Parathyroid adenoma (tissue), 2 donors: ENCODE measurements around the gene ASB10.

Experiments used
- H2AFZ ChIP-seq: fragments of 300-600 bp; sonication (generic); one replicate; pipeline ENCODE4 v1.7.0; 2017; ENCODE audit warnings: antibody characterized with exemption, mild to moderate bottlenecking
- H3K27ac ChIP-seq: fragments of 300-600 bp; sonication (generic); one replicate; pipeline ENCODE4 v1.7.0; 2017
- H3K27me3 ChIP-seq: fragments of 300-600 bp; sonication (generic); one replicate; pipeline ENCODE4 v1.7.0; 2017; ENCODE audit warnings: low read length; ENCODE audit not compliant: control insufficient read depth, insufficient read depth
- H3K36me3 ChIP-seq: fragments of 300-600 bp; sonication (generic); one replicate; pipeline ENCODE4 v1.7.0; 2017; ENCODE audit warnings: low read length; ENCODE audit not compliant: control insufficient read depth, insufficient read depth
- H3K4me1 ChIP-seq: fragments of 300-600 bp; sonication (generic); one replicate; pipeline ENCODE4 v1.7.0; 2017; ENCODE audit warnings: control low read depth
- H3K4me2 ChIP-seq: fragments of 300-600 bp; sonication (generic); one replicate; pipeline ENCODE4 v1.7.0; 2017; ENCODE audit warnings: low read length
- H3K4me3 ChIP-seq: fragments of 300-600 bp; sonication (generic); one replicate; pipeline ENCODE4 v1.7.0; 2017; ENCODE audit warnings: low read depth, low read length
- H3K79me2 ChIP-seq: fragments of 300-600 bp; sonication (generic); one replicate; pipeline ENCODE4 v1.7.0; 2017; ENCODE audit warnings: control low read depth
- H3K9ac ChIP-seq: fragments of 300-600 bp; sonication (generic); one replicate; pipeline ENCODE4 v1.7.0; 2017; ENCODE audit warnings: mild to moderate bottlenecking
- H3K9me3 ChIP-seq: fragments of 300-600 bp; sonication (generic); one replicate; pipeline ENCODE4 v1.7.0; 2017; ENCODE audit warnings: low read length; ENCODE audit not compliant: control insufficient read depth
- TF ChIP-seq, protein P1 (sequence below): fragments of 300-600 bp; sonication (generic); IDR thresholded peaks from one replicate; pipeline ENCODE4 v1.7.0; 2017; ENCODE audit warnings: antibody characterized with exemption, mild to moderate bottlenecking
- donor health status: primary hyperparathyroidism.

ASB10 gene

DNA sequence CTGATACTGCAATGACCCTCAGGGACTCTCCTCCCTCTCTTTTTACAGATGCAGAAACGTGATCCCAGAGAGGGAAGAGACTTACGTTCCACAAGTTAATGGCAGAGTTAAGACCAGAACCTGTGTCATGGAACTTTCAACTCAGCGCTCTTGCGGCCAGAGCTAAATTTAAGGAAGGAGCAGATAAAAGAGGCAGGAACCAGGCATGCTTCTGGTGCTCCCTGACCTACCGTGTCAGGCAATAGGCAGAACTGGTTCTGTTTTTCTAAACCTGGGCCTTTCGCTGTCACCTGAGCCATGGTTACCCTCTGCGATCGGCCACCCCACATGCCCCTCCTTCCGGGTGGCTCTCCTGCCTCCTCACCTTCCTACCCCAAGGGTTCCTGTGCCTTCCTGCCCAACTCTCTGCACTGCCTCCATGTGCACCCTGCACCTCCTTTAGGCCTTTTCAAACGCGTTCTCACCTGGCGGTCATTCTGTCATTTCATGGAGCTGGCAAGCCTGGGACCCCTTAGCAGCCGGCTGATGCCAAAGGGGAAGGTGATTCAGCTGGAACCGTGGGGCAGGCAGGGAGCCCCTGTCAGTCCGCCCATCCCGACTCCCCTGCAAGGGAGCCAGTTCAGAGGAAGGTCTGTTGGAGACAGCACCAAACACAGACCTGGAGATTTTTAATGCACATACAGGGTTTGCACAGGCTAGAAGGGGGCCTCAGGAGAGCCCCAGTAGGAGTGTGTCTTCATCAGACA, 11.8 kb downstream of the ASB10 start:
- H3K79me2 ChIP-seq = no peaks in the 10 kb centered on the region
- H3K9me3 ChIP-seq = no peaks in the 10 kb centered on the region
- H3K4me1 ChIP-seq = peaks cover 5% of the 10 kb centered on the region
- no peak overlapping the region for H3K27ac ChIP-seq
- no peak overlapping the region for H3K4me3 ChIP-seq
- H3K4me2 ChIP-seq = no peak overlapping the region
- TF ChIP-seq, protein P1, sequence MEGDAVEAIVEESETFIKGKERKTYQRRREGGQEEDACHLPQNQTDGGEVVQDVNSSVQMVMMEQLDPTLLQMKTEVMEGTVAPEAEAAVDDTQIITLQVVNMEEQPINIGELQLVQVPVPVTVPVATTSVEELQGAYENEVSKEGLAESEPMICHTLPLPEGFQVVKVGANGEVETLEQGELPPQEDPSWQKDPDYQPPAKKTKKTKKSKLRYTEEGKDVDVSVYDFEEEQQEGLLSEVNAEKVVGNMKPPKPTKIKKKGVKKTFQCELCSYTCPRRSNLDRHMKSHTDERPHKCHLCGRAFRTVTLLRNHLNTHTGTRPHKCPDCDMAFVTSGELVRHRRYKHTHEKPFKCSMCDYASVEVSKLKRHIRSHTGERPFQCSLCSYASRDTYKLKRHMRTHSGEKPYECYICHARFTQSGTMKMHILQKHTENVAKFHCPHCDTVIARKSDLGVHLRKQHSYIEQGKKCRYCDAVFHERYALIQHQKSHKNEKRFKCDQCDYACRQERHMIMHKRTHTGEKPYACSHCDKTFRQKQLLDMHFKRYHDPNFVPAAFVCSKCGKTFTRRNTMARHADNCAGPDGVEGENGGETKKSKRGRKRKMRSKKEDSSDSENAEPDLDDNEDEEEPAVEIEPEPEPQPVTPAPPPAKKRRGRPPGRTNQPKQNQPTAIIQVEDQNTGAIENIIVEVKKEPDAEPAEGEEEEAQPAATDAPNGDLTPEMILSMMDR = no peak
- H3K27me3 ChIP-seq = no peaks in the 10 kb centered on the region
- no peaks in the 10 kb centered on the region for H3K36me3 ChIP-seq
- no peak overlapping the region for H3K9ac ChIP-seq
- no peak overlapping the region for H2AFZ ChIP-seq

DNA sequence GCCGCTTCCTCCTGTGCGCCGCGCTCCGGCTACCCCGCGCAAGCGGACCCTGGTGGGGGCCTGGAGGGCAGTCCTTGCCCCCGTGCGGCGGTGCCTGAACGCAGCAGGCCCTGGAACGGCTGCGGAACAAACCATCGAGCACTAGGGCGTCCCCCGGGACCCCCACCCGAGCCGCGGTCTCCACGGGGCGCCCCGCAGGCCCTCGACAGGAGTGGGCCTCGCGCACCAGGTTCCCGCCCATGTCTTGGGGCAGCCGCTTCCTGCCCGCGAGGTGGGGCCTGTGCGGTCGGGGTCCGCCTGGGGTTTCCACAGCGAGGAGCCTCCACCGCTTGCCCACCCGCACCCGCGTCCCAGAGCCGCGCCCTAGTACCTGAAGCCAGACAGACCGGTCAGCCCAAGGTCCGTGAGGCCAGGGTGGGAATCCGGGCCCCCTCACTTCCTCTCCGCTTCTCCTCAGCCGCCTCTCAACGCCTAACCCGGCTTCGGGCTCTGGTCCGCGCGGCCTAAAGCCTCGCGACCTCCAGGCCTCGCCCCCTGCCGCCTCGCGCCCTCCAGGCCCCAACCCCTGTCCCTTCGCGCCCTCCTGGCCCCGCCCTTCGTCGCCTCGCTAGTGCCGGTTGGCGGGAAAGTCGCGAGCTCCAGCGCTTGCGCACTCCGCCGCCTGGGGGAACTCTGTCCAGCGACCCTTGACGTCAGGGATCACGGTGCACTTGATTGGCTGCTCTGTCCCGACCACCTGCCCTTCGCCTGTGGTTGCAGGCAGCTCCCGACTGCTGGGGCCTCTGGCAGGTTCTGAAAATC, 12.6 kb downstream of the ASB10 start:
- H3K27ac ChIP-seq = no peak overlapping the region
- TF ChIP-seq, protein P1 = no peak
- H3K36me3 ChIP-seq = no peaks in the 10 kb centered on the region
- no peak overlapping the region for H3K4me2 ChIP-seq
- no peak overlapping the region for H2AFZ ChIP-seq
- no peaks in the 10 kb centered on the region for H3K9me3 ChIP-seq
- no peaks in the 10 kb centered on the region for H3K27me3 ChIP-seq
- H3K9ac ChIP-seq = no peak overlapping the region
- H3K79me2 ChIP-seq = no peaks in the 10 kb centered on the region
- H3K4me3 ChIP-seq = no peak overlapping the region
- H3K4me1 ChIP-seq = peaks cover 5% of the 10 kb centered on the region

DNA sequence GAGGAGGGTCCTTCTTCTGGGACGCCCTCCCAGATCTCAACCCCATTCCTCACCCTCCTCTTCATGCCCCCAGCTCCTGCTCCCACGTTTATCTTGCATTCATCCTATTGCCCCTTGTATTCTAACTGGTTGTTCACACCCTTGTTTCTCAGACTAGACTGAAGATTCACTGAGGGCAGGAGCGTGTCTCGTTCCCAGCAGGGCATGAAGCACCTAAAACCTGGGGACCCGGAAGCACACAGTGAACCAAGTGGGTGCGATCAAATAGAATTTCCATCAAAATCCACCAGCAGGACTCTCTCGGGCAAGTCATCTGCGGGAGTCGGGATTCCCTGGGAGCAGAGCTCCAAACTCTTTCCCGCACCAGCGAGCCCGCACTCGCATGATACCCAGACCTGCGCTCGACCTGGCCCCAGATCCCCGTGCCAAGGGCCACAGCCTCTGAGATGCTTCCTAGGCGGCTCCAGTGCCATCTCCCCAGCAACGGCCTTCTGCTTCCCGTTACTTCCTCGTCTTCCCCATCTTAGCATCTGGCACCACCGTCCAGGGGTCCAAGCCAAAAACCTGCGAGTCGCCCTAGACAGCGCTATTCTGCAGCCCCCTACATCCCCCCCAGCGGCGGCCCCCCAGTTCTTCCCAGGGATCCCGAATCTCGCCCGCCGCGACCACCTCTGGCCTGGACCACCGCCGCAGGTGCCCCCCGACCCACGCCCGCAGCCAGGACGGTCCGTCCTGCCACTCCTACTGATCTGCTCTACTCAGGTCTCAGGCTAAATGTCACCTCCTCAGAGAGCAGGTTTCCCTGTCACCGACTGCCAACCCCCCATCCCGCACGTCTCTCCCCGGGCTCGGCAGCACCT, 13.4 kb downstream of the ASB10 start:
- no peaks in the 10 kb centered on the region for H3K27me3 ChIP-seq
- H3K4me2 ChIP-seq = no peak overlapping the region
- no peak overlapping the region for H3K4me3 ChIP-seq
- peaks cover 5% of the 10 kb centered on the region for H3K4me1 ChIP-seq
- no peaks in the 10 kb centered on the region for H3K79me2 ChIP-seq
- no peak overlapping the region for H3K9ac ChIP-seq
- no peak overlapping the region for H3K27ac ChIP-seq
- no peaks in the 10 kb centered on the region for H3K9me3 ChIP-seq
- TF ChIP-seq, protein P1 = no peak
- H2AFZ ChIP-seq = no peak overlapping the region
- H3K36me3 ChIP-seq = no peaks in the 10 kb centered on the region

DNA sequence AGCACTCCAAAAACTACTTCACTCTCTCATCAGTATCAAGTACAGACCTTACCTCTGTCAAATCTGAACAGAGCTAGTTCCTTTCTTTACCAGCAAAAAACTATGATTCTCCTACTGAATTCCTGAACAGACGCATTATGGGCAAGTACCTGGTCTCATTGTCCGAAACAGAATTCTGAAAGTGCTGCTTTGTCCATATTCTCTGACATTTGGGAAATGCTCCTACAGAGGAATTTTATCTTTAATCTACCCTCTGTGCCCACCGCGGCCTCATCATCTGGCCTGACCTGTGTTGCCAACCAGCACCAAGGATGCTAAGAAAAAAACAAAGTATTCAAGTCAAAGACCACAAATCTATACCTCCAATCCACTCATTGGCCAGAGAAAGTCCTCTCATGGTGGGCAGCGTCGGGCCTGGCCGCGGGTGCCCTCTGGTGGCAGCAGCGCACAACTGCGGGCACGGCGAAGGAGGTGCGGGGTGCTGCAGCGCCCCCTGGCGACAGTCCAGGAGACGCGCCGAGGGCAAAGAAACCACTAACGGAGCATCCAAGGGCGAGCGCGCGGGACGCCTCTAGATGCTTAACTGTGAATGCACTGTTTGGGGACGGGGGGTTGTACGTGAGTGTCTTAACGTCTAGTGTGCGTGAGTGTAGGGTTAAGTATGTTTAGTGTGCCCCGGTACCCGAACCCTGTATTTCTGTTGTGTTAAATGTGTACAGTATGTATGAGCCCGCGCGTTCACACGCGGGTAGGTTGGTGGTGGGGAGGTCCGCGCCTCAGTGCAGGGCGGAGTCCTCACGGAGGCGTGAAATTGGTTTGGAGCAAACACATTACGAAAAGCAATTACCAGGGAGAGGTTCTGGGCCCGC, 14.5 kb downstream of the ASB10 start:
- no peak overlapping the region for H3K27ac ChIP-seq
- H2AFZ ChIP-seq = no peak overlapping the region
- H3K4me3 ChIP-seq = no peak overlapping the region
- no peaks in the 10 kb centered on the region for H3K4me1 ChIP-seq
- H3K9me3 ChIP-seq = no peaks in the 10 kb centered on the region
- H3K27me3 ChIP-seq = no peaks in the 10 kb centered on the region
- H3K9ac ChIP-seq = no peak overlapping the region
- TF ChIP-seq, protein P1 = peak; percentile 100
- no peaks in the 10 kb centered on the region for H3K36me3 ChIP-seq
- H3K4me2 ChIP-seq = no peak overlapping the region
- H3K79me2 ChIP-seq = no peaks in the 10 kb centered on the region
